K562 (cell line): ENCODE data around the gene RPL7A. TPM values are rescaled to one million over a fixed set of nuclear protein-coding genes. Genes with fewer than 3 reads are reported as not detected.

Experiments used
- CEBPZ ChIP-seq: fragments of 150-350 bp; IDR thresholded peaks from 2 replicates; pipeline ENCODE4 v1.6.1; 2014; ENCODE audit warnings: low read depth, mild to moderate bottlenecking, low read length, borderline replicate concordance
- NCOA1 ChIP-seq: fragments of 450-650 bp; IDR thresholded peaks from 2 replicates; pipeline ENCODE4 v1.6.1; 2016; ENCODE audit warnings: low read depth
- NFATC3 ChIP-seq: fragments of 450-650 bp; IDR thresholded peaks from 2 replicates; pipeline ENCODE4 v1.6.1; 2017; ENCODE audit warnings: mild to moderate bottlenecking
- PRDM10 ChIP-seq: fragments of 450-650 bp; IDR thresholded peaks from 2 replicates; pipeline ENCODE4 v1.6.1; 2018; ENCODE audit not compliant: partially characterized antibody
- YY1 ChIP-seq, 3 experiments: IDR thresholded peaks; 2 replicates each; pipeline ENCODE4 v1.6.1; 2011; ENCODE audit warnings: low read length in 2 of 3, mild to moderate bottlenecking in 2 of 3, moderate library complexity in 2 of 3, borderline replicate concordance in 1 of 3, control low read depth in 1 of 3, low read depth in 1 of 3; ENCODE audit not compliant: insufficient read depth in 3 of 3, insufficient replicate concordance in 2 of 3, control insufficient read depth in 1 of 3, insufficient read length in 1 of 3; ENCODE audit errors: extremely low read depth in 1 of 3
- ZBTB40 ChIP-seq, 2 experiments: fragments of 450-650 bp in 1 of 2; sonication (generic) in 1 of 2; formaldehyde crosslinking in 1 of 2; IDR thresholded peaks; 2 replicates each; pipeline versions ENCODE4 v1.7.1 to v1.9.0; 2016 to 2022; ENCODE audit warnings: inconsistent platforms in 1 of 2, mild to moderate bottlenecking in 1 of 2, missing genetic modification reagents in 1 of 2
- ZNF324 ChIP-seq: fragments of 250-450 bp; sonication (Bioruptor Pico); IDR thresholded peaks from 2 replicates; pipeline ENCODE4 v1.4.0; 2020; ENCODE audit warnings: mild to moderate bottlenecking
- polyA plus RNA-seq, 8 experiments: library from polyadenylated mRNA; depleted of rRNA in 4 of 8; stranded (reverse) in 5 of 8; unstranded in 3 of 8; fragments of >200 nt; fragmentation: Nextera tagmentation in 2 of 8; fragmentation: Illumina TruSeq in 1 of 8; extraction: Ambion mirVana in 2 of 8; extraction: Trizol in 1 of 8; gene quantifications; 2 replicates each; pipeline versions ENCODE4 v1.2.1 to v1.2.3, GENCODE V29; 2011 to 2014; ENCODE audit warnings: inconsistent platforms in 1 of 8, missing spikeins in 1 of 8
- total RNA-seq, 7 experiments: library from RNA; depleted of rRNA in 6 of 7; stranded (reverse); fragments of >200 nt in 6 of 7; fragmentation: Illumina TruSeq in 2 of 7; extraction: Trizol in 2 of 7; gene quantifications; 2 replicates each; pipeline versions ENCODE4 v1.2.1 to v1.2.3, GENCODE V29; 2011 to 2021; ENCODE audit warnings: low replicate concordance in 1 of 7

The RPL7A gene
- total and polyA plus RNA-seq, 9 of the 15 experiments (the other 6 are each of a cell fraction or from before 2014, with no cell fraction given), result 1,935 to 3,760 (median 2,652) TPM

GRCh38 chr9:133344979-133345378, 3.0 kb upstream of the RPL7A start (continued):
- TF ChIP-seq CEBPZ (no peak), NCOA1 (no peak), ZBTB40 (IDR thresholded peaks at IDR 0.05) (no peak), ZBTB40 (CRISPR knock-in tag; IDR thresholded peaks at IDR 0.05) (no peak), PRDM10 (no peak), YY1 (IDR thresholded peaks at IDR 0.05; ENCODE audit: borderline replicate concordance in 1 of 3, control insufficient read depth in 1 of 3, extremely low read depth in 1 of 3, insufficient read depth in 3 of 3, insufficient read length in 1 of 3, insufficient replicate concordance in 2 of 3, low read depth in 1 of 3, low read length in 2 of 3) (no peak), NFATC3 (no peak), ZNF324 (CRISPR knock-in tag) (no peak)
- TF ChIP-seq, all 486 proteins: peak for 0
